Jurkat, Clone E6-1 (cell line): ENCODE results near the gene POLD3.

Source experiments
- DNase-seq: peaks from one replicate; pipeline ENCODE4 v3.0.0-alpha.2; 2011; ENCODE audit warnings: low read depth, low spot score
- H3K4me3 ChIP-seq: 2 replicates; pipeline ENCODE4 v1.5.1; 2011; ENCODE audit warnings: mild to moderate bottlenecking, low read length, control low read depth, moderate library complexity

POLD3 gene

DNA sequence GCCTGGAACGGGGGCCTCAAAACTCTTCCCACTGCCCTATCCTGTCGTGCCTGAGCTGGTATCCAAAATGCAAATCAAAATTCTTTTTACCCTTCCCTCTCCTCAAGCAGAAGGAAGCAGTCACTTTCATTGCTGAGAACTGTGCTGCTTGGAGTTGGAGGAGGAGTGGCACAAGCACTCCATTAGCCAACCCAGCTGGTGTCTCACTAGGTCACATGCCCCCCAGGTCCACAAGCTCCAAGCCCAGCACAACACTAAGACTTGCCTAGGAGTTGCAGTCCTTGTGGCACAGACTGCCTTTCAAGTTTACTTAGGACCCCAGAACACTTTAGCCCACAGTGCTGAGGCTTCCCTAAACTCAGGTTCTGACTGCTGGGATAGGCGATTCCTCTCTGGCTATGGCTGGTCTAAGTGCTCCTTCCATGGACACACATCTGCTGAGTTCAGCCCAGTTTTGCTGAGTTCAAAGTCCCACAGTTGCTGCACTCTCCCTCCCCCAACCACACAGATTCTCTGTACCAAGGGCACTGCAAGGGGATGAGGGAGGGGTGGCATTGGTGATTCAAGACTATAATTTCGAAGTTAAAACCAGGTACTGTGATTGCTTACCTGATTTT lies 70.2 kb downstream of the POLD3 start:
- no peak for DNase-seq
- no peak overlapping the region for H3K4me3 ChIP-seq

- no peak for DNase-seq
- no peak overlapping the region for H3K4me3 ChIP-seq
Observed at GRCh38 chr11:74663315-74663714, 70.9 kb downstream of the POLD3 start.

- no peak overlapping the region for H3K4me3 ChIP-seq
- no peak for DNase-seq
Observed at GRCh38 chr11:74669211-74670160, 77.1 kb downstream of the POLD3 start.

DNA sequence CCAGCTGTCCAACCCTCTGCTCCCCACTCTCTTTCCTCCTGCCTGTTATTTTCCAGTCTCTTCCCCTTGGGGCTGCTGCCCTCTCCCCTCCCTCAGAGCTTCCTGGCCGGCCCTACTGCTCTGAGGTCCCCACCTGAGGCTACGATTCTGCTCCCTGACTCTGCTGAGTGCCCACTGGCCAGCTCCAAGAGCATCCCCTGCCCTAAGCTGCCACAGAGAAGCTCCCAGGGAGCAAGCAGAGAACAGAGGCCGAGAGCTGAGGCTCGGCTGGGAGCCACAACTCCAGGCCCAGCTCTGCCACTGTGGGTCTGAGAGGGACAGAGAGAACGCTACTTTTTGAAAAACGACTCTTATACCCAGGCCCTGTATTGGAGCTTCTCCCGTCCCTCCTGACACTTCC lies 77.8 kb downstream of the POLD3 start:
- DNase-seq: no peak
- H3K4me3 ChIP-seq: no peak overlapping the region

GRCh38 chr11:74671520-74672196 lies 79.3 kb downstream of the POLD3 start:
- DNase-seq: no peak
- H3K4me3 ChIP-seq: no peak overlapping the region

GRCh38 chr11:74672332-74672955 lies 80.1 kb downstream of the POLD3 start:
- no peak for DNase-seq
- no peak overlapping the region for H3K4me3 ChIP-seq

GRCh38 chr11:74672956-74673692 lies 80.7 kb downstream of the POLD3 start:
- H3K4me3 ChIP-seq: no peak overlapping the region

GRCh38 chr11:74673693-74674360 lies 81.4 kb downstream of the POLD3 start:
- H3K4me3 ChIP-seq: no peak overlapping the region

More at GRCh38 chr11:74672956-74673692, 80.7 kb downstream of the POLD3 start:
- no peak for DNase-seq

DNA sequence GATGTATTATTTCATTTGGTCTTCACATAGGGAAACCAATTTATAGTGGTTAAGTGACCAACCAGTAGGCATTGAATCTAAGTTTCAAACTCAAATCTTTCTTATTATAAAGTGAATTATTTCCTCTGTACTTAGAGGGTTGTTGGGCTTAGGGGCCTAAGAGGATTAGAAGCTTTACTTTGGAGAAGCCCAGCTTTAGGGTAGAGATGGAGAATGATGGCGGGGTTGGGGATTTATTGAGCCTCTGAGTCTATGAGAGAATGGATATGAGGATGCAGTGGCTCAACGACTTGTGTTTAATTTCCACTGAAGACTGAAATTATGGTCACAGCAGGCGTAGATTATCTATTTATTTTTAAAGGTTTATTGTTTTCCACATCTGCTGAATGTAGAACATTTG lies 83.4 kb downstream of the POLD3 start:
- no peak overlapping the region for H3K4me3 ChIP-seq
- no peak for DNase-seq

More at GRCh38 chr11:74673693-74674360, 81.4 kb downstream of the POLD3 start:
- DNase-seq: no peak

DNA sequence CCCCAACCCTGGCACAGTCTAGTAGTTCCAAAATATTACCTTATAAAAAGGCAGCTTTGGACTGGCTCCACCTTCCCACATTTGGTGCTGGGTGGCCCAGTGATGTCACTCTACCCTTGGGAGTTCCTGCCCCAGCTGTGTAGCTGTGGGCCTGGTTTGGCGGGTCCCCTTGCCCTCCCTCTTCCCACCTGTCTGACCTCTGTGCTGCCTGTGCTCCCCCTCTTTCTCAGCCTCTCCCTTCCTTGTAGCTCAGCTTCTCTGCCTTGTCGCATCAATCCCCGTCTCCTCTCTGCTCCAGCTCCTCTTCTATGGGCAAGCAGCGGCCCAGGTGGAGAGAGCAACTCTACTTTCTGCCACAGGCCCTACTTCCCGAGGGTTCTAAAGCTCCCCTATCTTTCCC lies 84.2 kb downstream of the POLD3 start:
- no peak for DNase-seq
- H3K4me3 ChIP-seq: no peak overlapping the region

GRCh38 chr11:74677131-74677530 lies 84.7 kb downstream of the POLD3 start:
- DNase-seq: no peak
- no peak overlapping the region for H3K4me3 ChIP-seq

DNA sequence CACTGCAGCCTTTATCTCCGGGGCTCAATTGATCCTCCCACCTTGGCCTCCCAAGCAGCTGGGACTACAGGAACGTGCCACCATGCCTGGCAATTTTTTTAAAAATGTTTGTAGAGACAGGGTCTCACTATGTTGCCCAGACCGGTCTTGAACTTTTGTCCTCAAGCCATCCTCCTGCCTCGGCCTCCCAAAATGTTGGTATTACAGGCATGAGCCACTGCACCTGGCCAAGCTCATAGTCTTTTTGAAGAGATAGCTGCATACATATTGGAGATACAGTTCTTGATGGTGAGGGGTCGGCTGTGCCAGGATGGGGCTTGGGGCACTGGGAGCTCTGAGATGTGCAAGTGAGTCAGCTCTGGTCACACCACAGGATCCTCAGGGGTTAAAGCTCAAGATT lies 85.7 kb downstream of the POLD3 start:
- no peak overlapping the region for H3K4me3 ChIP-seq

DNA sequence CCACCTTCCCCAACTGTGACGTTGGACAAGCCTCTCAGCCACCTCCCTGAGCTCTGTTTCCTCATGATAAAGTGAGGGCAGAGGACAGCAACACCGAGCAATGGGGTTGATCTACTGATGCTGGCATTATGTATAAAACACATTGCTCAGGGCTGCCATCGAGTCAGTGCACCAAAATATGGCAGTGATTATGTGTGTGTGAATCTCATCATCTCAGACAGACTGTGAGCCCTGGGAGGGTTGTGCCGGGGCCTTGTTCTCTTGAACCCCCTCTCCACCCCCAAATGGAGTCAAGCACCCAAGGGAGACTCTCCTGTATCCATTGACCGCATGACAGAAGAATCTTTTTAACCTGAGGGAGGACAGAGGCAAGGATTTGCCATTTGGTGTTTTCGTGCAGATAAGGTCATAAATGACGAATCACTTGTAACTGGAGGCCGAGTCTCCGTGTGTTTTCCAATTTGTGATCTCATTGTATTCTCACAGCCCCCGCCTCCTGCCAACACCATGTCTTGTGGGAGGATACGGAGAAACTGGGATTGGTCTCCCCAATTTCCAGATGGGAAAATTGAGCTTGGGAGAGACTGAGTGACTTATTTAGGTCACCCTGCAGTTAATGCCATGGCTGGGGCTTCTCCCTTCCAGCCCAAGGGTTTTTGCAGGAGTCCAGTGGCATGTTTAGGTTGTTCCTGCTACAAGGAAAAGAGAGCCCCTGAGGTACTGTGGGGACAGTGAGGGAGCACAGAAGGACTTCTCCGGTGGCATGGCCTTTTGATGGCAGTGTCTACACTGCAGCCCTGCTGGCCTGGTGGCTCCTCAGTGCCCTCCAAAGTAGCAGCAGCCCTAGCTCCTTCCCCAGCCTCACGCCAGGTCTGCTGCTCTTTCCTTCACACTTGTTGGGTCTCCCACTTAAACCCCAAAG lies 86.5 kb downstream of the POLD3 start:
- H3K4me3 ChIP-seq: no peak overlapping the region
- no peak for DNase-seq

More for the DNA sequence above, 85.7 kb downstream of the POLD3 start:
- no peak for DNase-seq

DNA sequence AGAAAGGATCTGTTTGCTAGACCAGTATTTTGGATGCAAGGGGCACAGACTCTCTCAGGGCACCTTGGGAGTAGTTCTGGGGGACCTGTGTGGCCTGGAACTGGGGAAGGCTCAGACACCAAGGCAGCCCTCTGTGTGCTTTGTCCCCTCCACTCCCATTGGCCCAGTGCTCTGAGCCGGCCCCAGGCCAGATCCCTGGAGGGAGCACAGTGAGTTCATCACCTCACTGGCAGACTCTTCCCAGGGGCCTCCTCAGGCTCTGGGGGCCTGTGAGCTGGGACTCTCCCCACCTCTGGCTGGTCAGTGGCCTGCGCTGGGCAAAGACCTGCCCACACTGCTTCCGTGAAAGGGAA lies 87.1 kb downstream of the POLD3 start:
- no peak overlapping the region for H3K4me3 ChIP-seq
- no peak for DNase-seq

DNA sequence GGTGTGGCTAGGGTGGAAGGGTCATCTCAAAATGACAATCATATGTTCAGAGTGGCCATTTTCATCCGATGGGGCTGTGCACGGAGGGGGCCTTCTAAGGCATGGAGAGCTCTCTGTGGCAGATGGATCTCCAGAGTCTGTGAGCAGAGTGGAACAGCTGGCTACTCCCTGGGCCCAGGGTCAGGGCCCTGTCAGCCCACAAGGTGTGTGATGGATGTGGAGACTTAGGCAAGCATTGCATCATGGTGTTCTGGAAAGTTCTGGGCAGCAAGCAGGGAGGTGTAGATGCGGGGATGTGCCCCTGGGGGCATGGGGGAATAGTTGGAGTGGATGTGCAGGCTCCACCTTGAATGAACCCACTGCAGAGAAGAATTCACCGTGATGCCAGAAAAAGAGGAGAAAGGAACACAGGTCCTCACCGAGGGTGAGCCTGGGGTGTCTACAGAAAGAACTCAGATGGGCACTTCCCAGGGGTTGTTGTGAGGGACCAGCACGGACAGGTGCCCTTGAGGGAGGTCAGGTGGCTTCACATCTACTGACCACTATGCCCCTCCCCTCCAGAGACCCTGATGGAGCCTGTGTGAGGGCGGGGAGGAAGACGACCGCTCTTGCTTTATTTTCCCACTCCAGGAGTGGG lies 87.8 kb downstream of the POLD3 start:
- no peak overlapping the region for H3K4me3 ChIP-seq
- no peak for DNase-seq

DNA sequence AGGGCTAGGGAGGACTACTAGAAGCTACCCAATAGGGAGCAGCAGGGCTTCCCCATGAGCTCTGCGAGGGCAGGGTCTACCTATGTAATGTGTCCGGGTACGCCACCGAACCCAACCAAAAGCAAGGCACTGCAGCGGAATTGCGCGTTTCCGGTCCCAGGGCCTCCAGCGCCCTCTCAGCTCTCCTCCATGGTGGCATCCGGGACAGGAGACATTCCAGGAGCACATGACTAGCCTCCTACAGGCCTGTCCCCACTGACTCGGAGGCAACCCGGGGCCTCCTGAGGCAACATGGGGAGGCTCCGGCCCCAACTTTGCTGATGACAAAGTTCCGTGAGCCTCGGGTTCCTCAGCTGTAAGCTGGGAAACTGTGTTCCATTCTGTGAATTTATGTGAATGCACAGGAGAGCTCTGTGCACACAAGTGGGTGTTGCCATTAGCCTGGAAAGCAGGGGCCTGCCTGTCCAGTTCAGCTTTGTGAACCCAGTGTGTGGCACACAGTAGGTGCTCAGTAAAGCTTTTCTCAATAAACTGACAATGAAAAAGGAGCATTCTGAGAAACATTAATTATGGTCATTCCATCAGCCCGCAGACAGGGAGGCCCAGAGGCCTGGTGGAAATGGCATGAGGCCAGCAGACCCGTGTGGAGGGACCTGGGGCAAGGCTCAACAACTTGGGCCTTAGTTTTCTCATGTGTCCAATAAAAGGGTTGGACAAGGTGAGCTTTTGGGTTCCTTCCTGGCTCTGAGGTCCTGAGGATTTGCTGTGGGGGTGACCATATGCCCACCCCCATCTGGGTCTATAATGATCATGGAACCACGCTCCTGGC lies 88.5 kb downstream of the POLD3 start:
- H3K4me3 ChIP-seq: no peak overlapping the region
- no peak for DNase-seq
